Measurements from ENCODE around the gene PTPRA.
"Not testable (repeated sequence)": the region's sequence is repeated elsewhere in the genome, so short reads cannot be mapped to it uniquely, and the experiment has no call there.

PTPRA gene

GRCh38 chr20:3044336-3044965 lies 171.2 kb downstream of the PTPRA start:
- DNase-seq (ENCODE audit: low spot score): no peak

GRCh38 chr20:3045042-3045815 lies 171.9 kb downstream of the PTPRA start:
- no peak for DNase-seq (ENCODE audit: low spot score)

- DNase-seq (ENCODE audit: low spot score): peak; percentile 89
Observed at GRCh38 chr20:3045816-3046676, 172.8 kb downstream of the PTPRA start, which contains the start of gene MRPS26. Gene MRPS26, plus strand, starts transcription at chr20:3046052. Its CDS starts 17 bp downstream, at chr20:3046069.

DNA sequence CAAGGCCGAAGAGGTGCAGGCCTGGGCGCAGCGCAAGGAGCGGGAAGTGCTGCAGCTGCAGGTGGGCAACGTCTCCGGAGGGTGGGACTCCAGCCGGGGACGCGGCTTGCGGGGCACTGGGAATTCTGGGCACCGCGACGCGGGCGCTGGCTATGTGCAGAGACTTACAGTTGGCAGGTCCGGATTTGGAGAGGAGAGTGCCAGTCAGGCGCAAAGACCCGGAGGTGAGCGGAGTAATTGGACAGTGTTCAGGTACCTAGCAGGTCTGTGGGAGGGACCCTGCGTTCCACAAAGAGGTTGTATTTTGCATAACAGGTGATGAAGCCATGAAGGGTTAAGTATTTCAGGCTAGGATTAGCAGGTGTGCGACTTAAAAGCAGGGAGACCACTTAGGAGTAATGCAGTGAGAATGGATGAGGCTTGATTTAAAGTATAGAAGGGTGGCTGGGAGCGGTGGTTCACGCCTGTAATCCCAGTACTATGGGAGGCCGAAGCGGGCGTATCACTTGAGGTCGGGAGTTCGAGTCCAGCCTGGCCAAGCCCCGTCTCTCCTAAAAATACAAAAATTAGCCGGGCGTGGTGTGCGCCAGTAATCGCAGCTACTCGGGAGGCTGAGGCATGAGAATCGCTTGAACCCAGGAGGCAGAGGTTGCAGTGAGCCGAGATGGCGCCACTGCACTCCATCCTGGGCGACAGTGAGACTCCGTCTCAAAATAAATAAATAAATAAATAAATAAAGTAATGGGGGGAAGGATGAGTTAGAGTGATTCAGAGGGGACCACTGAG lies 173.6 kb downstream of the PTPRA start:
- DNase-seq (ENCODE audit: low spot score): peak; percentile 23

DNA sequence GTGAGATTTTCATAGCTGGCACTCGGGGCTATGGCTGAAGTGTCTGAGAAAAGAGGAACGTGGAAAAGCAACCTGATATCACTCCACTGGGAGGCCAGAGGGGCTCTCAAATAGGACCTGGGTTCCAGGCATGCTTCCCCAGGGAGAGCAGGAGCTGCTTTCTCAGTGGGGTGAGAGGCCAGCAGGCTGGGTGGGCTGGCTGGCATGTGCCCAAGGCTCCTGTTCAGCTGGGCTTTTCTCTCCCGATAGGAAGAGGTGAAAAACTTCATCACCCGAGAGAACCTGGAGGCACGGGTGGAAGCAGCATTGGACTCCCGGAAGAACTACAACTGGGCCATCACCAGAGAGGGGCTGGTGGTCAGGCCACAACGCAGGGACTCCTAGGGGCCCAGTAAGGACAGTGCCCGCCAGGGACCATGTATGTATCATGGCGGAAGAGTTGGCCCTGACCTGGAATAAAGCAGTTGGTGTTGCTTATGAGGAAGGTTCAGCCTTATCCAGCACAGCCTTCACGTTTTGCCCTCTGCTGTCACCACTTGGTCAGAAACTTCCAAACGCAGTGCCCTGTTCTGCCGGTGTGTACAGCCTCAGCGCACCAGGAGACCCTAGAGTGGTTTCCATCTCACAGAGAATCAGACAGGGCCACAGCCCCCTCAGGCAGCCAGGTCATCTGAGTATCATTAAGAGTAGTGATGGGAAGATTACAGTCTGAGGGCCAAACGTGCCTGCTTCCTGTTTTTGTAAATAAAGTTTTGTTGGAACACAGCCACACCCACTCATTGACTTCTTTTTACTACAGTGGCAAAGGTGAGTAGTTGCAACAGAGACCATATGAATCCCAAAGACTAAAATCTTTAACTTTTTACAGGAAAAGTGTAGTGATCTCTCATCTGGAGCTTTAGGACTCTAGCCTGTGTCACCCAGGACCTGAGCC lies 174.5 kb downstream of the PTPRA start:
- no peak for DNase-seq (ENCODE audit: low spot score)

DNA sequence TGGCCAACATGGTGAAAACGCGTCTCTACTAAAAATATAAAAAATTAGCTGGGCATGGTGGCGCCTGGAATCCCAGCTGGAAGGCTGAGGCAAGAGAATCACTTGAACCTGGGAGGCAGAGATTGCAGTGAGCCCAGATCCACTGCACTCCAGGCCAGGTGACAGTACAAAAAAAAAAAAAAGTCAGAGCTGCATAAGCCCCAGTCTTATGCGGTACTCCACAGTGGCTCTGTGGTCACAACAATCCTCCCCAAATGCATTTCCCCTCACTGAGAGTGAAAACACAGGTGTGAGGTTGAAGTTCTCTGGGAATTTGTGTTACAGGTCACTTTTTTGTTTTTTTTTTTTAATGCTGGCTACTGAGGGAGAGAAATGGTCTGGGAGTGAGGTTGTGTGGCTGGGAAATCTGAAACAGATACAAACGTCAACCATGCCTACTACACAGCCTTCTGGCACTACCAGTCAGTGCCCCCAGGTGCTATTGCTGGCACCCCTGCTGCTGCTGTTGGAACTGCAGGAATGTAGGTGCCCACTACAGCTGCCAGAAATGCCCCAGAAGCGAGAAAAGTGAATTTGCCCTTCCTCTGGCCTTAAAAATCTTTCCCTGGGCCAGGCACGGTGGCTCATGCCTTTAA lies 178.2 kb downstream of the PTPRA start:
- no peak for DNase-seq (ENCODE audit: low spot score)

DNA sequence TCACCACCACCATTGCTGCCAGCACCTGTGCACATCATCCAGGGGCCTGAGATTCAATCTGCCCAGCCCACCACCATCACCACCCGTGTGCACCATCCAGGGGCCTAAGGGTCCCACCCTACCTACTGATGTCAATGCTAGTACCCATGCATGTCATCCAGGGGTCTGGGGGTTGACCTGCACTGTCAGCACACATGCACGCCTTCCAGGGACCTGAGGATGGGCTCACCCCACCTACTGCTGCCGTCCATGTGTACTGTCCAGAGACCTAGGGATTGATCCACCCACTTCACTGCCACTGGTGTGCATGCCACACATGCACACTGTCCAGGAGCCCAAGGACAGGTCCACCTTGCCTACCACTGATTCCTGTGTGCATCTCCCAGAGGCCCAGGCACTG lies 186.2 kb downstream of the PTPRA start:
- no peak for DNase-seq (ENCODE audit: low spot score)

DNA sequence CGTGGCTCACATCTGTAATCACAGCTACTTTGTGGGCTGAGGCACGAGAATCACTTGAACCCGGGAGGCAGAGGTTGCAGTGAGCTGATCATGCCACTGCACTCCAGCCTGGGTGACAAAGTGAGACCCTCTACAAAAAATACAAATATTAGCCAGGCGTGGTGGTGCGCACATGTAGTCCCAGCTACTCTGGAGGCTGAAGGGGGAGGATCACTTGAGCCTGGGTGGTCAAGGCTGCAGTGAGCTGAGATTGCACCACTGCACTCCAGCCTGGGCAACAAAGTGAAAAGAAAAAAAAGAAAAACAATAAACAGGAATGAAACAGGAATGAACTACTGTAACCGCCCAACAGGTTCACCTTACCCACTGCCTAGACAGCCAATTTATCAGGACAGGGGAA lies 190.8 kb downstream of the PTPRA start:
- DNase-seq (ENCODE audit: low spot score): not testable (repeated sequence)

DNA sequence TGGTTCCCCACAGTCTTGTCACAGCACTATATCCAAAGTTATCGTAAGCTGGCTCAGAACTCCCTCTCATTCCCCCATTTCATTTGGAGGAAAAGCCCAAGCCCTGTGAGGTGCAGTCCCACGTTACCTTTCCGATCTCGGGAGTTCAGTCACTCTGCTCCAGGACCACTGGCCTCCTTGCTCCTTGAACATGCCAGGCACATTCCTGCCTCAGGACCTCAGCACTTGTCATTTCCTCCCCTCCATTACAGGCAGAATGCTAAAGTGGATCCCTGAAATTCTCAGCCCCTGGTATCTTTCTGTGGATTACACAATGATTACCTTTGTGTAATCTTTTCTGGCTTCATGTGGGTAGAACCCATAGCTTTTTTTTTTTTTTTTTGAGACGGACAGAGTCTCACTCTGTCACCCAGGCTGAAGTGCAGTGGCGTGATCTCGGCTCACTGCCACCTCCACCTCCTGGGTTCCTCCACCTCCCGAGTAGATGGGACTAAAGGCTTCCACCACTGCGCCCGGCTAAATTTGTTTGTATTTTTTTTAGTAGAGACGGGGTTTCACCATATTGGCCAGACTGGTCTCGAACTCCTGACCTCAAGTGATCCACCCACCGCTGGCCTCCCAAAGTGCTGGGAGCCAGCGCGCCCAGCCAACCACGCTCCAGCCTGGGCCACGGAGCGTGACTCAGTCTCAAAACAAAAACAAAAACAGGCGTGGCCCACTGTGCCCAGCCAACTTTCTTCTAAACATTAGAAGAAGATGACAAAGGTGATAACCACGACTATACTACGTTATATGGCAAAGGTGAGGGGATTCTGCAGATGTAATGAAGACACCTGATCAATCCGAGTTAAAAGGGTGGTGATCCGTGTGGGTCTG lies 194.1 kb downstream of the PTPRA start:
- DNase-seq (ENCODE audit: low spot score): no peak

- no peak for DNase-seq (ENCODE audit: low spot score)
Observed at GRCh38 chr20:3068075-3068474, 194.8 kb downstream of the PTPRA start.

DNA sequence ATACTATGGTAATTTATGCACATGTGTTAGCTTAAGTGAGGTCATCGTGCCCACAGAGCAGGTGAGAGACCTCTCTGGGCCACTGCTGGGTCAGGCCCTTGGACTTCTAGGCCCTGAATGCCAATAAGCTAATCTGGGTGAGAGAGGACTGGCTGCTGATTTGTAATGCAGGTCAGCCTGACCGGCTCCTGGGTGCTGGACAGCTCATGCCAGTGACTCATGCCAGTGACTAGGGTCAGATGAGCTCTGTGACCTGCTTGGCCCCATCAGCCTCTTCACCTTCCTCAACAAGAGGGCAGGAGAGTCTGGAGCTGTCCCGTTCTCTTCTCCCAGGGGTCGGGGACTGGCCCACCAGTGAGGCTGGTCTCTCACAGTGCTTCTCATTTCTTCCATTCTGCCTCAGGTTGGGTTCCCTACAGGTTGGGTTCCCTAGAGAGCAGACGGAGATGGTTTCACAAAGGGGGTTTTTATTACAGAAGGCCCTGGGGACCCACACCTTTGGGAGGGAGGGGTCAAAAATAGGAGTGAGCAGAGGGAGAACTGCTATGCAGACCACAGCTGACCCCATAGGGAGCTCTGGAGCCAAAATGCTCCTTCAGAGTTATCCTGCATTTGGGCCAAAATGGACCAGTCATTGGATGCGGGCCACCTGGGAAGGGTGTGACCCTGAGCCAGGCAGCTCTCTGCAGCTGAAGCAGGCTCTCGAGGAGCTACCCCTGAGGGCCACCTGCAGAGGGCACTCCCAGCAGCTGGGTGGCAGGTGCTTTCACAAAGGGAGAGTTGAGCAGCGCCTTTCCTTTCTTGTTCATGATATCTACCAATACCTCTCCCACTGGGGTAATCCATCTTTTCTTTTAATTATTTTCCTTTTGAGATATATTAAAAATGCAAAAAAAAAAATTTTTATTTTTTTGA lies 196.0 kb downstream of the PTPRA start:
- DNase-seq (ENCODE audit: low spot score): no peak

GRCh38 chr20:3070725-3071124 lies 197.4 kb downstream of the PTPRA start:
- DNase-seq (ENCODE audit: low spot score): no peak

DNA sequence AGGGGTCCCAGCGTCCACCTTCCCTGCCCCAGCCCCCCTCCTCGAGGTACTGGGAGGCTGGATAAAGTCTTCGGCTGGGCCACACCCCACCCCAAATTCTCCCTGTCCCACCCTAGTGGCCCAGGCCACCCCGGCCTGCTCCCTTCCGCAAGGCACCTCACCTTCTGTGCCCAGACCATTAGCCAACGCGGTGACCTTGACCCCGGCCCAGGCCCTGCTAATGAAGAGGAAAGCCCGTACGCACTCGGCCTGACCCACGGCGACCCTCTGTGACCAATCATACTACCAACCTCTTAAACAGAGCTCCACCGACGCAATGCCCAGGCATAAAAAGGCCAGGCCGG lies 198.0 kb downstream of the PTPRA start:
- DNase-seq (ENCODE audit: low spot score): no peak

DNA sequence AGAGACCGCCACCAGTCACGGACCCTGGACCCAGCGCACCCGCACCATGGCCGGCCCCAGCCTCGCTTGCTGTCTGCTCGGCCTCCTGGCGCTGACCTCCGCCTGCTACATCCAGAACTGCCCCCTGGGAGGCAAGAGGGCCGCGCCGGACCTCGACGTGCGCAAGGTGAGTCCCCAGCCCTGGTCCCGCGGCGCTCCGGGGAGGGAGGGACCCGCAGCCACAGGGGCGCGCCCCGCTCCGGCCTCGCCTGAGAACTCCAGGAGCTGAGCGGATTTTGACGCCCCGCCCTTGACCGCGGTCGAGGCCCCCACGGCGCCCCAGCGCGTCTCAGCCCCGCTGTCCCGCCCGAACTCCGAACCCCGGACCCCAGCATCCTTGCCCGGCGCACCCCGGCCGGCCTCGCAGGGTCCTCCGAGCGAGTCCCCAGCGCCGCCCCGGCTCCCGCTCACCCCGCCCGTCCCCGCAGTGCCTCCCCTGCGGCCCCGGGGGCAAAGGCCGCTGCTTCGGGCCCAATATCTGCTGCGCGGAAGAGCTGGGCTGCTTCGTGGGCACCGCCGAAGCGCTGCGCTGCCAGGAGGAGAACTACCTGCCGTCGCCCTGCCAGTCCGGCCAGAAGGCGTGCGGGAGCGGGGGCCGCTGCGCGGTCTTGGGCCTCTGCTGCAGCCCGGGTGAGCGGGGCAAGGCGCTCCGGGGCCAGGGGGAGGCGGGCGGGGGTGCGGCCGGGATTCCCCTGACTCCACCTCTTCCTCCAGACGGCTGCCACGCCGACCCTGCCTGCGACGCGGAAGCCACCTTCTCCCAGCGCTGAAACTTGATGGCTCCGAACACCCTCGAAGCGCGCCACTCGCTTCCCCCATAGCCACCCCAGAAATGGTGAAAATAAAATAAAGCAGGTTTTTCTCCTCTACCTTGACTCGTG lies 198.6 kb downstream of the PTPRA start, which contains the start of gene OXT:
TSS of gene OXT (plus strand) at position 11 of the 920 bp plus-strand sequence. CDS start at position 47, 36 bp downstream.
- DNase-seq (ENCODE audit: low spot score): no peak

- no peak for DNase-seq (ENCODE audit: low spot score)
Observed at GRCh38 chr20:3072530-3073250, 199.4 kb downstream of the PTPRA start.

DNA sequence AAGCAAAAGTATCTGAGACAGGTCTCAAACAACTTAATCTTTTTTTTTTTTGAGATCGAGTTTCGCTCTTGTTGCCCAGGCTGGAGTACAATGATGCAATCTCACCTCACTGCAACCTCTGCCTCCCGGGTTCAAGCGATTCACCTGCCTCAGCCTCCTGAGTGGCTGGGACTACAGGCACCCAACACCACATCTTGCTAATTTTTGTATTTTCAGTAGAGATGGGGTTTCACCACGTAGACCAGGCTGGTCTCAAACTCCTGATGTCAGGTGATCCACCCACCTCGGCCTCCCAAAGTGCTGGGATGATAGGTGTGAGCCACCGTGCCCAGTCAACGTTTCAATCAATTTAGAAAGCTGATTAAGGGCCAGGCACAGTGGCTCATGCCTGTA lies 200.0 kb downstream of the PTPRA start:
- not testable (repeated sequence) for DNase-seq (ENCODE audit: low spot score)
